ENCODE measurements around the gene DCTN2. TPM values are rescaled to one million over a fixed set of nuclear protein-coding genes. Genes with fewer than 3 reads are reported as not detected.
"Not testable (repeated sequence)": the region's sequence is repeated elsewhere in the genome, so short reads cannot be mapped to it uniquely, and the experiment has no call there.

The DCTN2 gene
- polyA plus RNA-seq, 4 donors, result 112 to 224 (median 145) TPM

DNA sequence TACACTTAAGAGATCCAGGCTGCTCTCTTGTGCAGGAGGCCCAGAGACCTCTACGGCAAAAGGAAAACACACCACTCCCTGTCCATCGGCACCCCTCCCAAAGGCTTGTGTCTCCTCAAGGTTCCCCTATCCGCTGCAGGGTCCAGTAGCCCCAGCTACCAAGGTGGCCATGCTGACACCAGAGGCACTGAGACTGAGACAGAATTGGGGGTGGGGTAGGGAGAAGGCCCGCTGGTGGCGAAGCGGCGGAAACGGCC is 27.3 kb downstream of the DCTN2 start:
- Histone ChIP-seq H3K4me1 (ENCODE audit: control insufficient read depth in 3 of 3, insufficient read depth in 2 of 3, low read depth in 1 of 3, low read length in 2 of 3) (peaks cover 2 to 38% (median 11%) of the 10 kb centered on the region in 3 donors), H3K27ac (ENCODE audit: low read depth in 1 of 3, low read length in 2 of 3) (peak overlapping the region; percentile 96 to 99 (median 96)), H3K4me3 (ENCODE audit: low read depth in 1 of 3, low read length in 3 of 3) (peak overlapping the region; percentile 78 to 99 (median 85)), H3K9me3 (ENCODE audit: control insufficient read depth in 2 of 2, insufficient read depth in 1 of 2, low read depth in 1 of 2, low read length in 1 of 2) (no peaks in the 10 kb centered on the region), H3K36me3 (ENCODE audit: control insufficient read depth in 3 of 3, insufficient read depth in 2 of 3, low read depth in 1 of 3, low read length in 3 of 3) (peaks cover 6 to 46% (median 25%) of the 10 kb centered on the region in 3 donors), H3K27me3 (ENCODE audit: control insufficient read depth in 3 of 3, insufficient read depth in 3 of 3, low read length in 3 of 3) (no peaks in the 10 kb centered on the region)
- FAIRE-seq, result no peak
- peak; percentile 38 to 66 for DNase-seq
- 0 to 1% (median 0%) methylated on average over 8 of the region's 8 CpGs for WGBS, 3 donors

DNA sequence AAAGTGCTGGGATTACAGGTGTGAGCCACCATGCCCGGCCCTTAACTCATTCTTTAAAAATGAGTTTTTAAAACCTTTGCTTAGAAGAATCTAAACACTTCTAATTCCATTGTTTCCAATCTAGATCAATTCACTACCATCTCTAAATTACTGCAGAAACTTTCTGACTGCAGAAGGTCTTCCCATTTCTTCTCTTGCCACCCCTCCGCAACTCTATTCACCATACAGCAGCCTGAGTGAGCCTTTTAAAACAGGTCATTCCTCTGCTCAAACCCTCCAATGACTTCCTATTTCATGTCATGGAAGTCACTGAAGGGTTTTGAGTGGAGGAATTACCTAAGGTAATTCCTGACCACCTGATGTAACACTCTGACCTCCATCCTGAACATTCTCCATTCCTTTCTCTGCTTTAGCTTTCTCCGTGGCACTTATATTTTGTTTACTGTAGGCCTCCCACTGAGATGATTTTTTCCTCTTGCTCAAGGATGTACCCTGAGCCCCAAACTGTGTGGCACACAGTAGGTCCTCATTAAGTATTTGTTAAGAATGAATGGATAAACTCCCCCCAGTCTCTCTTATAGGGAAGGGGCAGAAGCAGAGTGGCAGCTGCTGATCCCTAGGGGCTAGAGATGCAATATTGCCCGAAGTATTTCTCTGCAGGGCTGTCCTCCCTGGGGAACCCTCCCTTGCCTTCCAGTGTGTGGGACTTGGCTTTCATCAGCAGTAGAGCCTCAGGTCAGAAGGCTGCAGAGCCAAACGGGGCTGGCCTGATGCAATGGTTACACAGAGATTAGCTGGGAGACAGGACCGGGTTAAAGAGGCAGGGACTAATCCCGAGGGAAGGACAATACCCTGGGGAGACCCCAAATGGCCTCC is 27.8 kb downstream of the DCTN2 start:
- WGBS, 3 donors, result 23 to 27% (median 26%) methylated on average over 7 of the region's 7 CpGs

DNA sequence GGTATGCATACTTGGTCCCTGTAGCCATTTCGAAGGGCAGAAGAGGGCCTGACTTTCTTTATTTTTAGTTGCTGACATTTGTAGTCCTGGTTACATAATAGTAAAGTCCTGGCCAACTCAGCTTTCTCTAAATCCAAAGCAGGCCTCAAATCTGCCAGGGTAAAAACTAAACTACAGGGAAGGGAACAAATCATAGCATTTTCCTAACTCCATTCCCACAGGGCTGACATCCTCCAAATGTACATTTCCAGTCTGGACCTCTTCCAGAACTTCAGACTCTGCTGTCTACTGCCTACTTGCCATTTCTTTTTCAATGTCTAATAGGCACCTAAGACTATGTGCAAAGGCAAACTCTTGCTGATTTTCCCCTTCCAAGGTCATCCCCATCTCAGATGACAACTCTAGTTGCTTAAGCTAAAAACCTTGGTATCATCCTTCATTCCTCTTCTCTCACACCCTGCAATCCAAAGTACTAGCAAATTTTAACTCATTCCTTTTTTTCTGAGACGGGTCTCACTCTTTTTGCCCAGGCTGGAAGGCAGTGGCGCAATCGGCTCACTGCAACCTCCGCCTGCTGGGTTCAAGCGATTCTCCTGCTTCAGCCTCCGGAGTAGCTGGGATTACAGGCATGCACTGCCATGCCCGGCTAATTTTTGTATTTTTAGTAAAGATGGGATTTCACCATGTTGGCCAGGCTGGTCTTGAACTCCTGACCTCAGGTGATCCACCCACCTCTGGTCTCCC is 28.6 kb downstream of the DCTN2 start:
- Histone ChIP-seq H3K9me3 (ENCODE audit: control insufficient read depth in 2 of 2, insufficient read depth in 1 of 2, low read depth in 1 of 2, low read length in 1 of 2) (no peaks in the 10 kb centered on the region), H3K27ac (ENCODE audit: low read depth in 1 of 3, low read length in 2 of 3) (peak overlapping the region in 1 of 3 donors; percentile 99), H3K27me3 (ENCODE audit: control insufficient read depth in 3 of 3, insufficient read depth in 3 of 3, low read length in 3 of 3) (no peaks in the 10 kb centered on the region), H3K4me1 (ENCODE audit: control insufficient read depth in 3 of 3, insufficient read depth in 2 of 3, low read depth in 1 of 3, low read length in 2 of 3) (peaks cover 0 to 28% (median 3%) of the 10 kb centered on the region in 3 donors), H3K4me3 (ENCODE audit: low read depth in 1 of 3, low read length in 3 of 3) (peak overlapping the region in 2 of 3 donors; percentile 85 to 99), H3K36me3 (ENCODE audit: control insufficient read depth in 3 of 3, insufficient read depth in 2 of 3, low read depth in 1 of 3, low read length in 3 of 3) (peaks cover 7 to 50% (median 28%) of the 10 kb centered on the region in 3 donors)
- WGBS, 3 donors, result 79 to 87% (median 81%) methylated on average over 8 of the region's 8 CpGs
- DNase-seq (no peak), FAIRE-seq (no peak)

More for the DNA sequence above, 27.8 kb downstream of the DCTN2 start:
- no peaks in the 10 kb centered on the region for H3K9me3 ChIP-seq (ENCODE audit: control insufficient read depth in 2 of 2, insufficient read depth in 1 of 2, low read depth in 1 of 2, low read length in 1 of 2)
- peaks cover 1 to 33% (median 8%) of the 10 kb centered on the region in 3 donors for H3K4me1 ChIP-seq (ENCODE audit: control insufficient read depth in 3 of 3, insufficient read depth in 2 of 3, low read depth in 1 of 3, low read length in 2 of 3)
- peak overlapping the region; percentile 96 to 99 (median 96) for H3K27ac ChIP-seq (ENCODE audit: low read depth in 1 of 3, low read length in 2 of 3)
- H3K27me3 ChIP-seq (ENCODE audit: control insufficient read depth in 3 of 3, insufficient read depth in 3 of 3, low read length in 3 of 3), result no peaks in the 10 kb centered on the region
- peaks cover 6 to 47% (median 28%) of the 10 kb centered on the region in 3 donors for H3K36me3 ChIP-seq (ENCODE audit: control insufficient read depth in 3 of 3, insufficient read depth in 2 of 3, low read depth in 1 of 3, low read length in 3 of 3)
- peak overlapping the region; percentile 78 to 99 (median 85) for H3K4me3 ChIP-seq (ENCODE audit: low read depth in 1 of 3, low read length in 3 of 3)
- DNase-seq (peak in 1 of 2 donors; percentile 24), FAIRE-seq (no peak)

DNA sequence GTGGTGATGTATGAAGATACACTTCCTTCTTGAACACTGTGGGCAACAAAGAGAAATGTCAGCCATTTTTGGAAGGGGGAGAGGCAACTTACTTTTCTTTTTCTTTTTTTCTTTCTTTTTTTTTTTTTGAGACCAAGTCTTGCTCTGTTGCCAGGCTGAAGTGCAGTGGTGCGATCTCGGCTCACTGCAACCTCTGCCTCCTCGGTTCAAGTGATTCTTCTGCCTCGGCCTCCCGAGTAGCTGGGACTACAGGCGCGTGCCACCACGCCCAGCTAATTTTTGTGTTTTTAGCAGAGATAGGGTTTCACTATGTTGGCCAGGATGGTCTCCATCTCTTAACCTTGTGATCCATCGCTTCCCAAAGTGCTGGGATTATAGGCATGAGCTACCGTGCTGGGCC is 29.3 kb downstream of the DCTN2 start:
- not testable (repeated sequence) for FAIRE-seq; H3K4me3 ChIP-seq (ENCODE audit: low read depth in 1 of 3, low read length in 3 of 3)

DNA sequence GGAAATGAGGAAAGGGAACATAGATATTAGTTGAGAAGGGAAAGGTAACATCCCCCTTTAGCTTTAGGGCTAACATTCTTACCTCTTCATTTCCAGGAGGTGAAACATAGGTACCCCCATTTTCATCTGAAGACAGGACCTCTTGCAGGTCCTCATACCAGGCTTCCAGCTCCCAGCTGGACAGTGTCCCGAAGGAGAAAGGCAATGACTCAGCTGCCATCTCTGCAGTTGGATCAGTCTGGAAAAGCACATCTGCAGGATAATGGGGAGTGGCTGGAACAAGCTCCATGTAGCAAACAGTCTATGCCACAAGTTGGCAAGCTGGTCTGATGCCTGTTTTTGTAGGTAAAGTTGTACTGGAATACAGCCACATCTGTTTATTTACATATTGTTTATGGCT is 29.8 kb downstream of the DCTN2 start:
- no peak for FAIRE-seq
- H3K4me3 ChIP-seq (ENCODE audit: low read depth in 1 of 3, low read length in 3 of 3), result no peak overlapping the region
- H3K9me3 ChIP-seq (ENCODE audit: control insufficient read depth in 2 of 2, insufficient read depth in 1 of 2, low read depth in 1 of 2, low read length in 1 of 2), result no peaks in the 10 kb centered on the region
- H3K27me3 ChIP-seq (ENCODE audit: control insufficient read depth in 3 of 3, insufficient read depth in 3 of 3, low read length in 3 of 3), result no peaks in the 10 kb centered on the region
- 56 to 77% (median 70%) methylated on average over 1 of the region's 1 CpG for WGBS, 3 donors
- H3K4me1 ChIP-seq (ENCODE audit: control insufficient read depth in 3 of 3, insufficient read depth in 2 of 3, low read depth in 1 of 3, low read length in 2 of 3), result peaks cover 0 to 27% (median 3%) of the 10 kb centered on the region in 3 donors
- no peak overlapping the region for H3K27ac ChIP-seq (ENCODE audit: low read depth in 1 of 3, low read length in 2 of 3)
- H3K36me3 ChIP-seq (ENCODE audit: control insufficient read depth in 3 of 3, insufficient read depth in 2 of 3, low read depth in 1 of 3, low read length in 3 of 3), result peaks cover 13 to 56% (median 30%) of the 10 kb centered on the region in 3 donors
- DNase-seq, result no peak

More for the DNA sequence above, 29.3 kb downstream of the DCTN2 start:
- H3K27me3 ChIP-seq (ENCODE audit: control insufficient read depth in 3 of 3, insufficient read depth in 3 of 3, low read length in 3 of 3); H3K27ac ChIP-seq (ENCODE audit: low read depth in 1 of 3, low read length in 2 of 3); H3K9me3 ChIP-seq (ENCODE audit: control insufficient read depth in 2 of 2, insufficient read depth in 1 of 2, low read depth in 1 of 2, low read length in 1 of 2); DNase-seq: not testable (repeated sequence)
- Histone ChIP-seq H3K4me1 (ENCODE audit: control insufficient read depth in 3 of 3, insufficient read depth in 2 of 3, low read depth in 1 of 3, low read length in 2 of 3) (peaks cover 0 to 28% (median 3%) of the 10 kb centered on the region in 3 donors), H3K36me3 (ENCODE audit: control insufficient read depth in 3 of 3, insufficient read depth in 2 of 3, low read depth in 1 of 3, low read length in 3 of 3) (peaks cover 12 to 54% (median 28%) of the 10 kb centered on the region in 3 donors)
- 88 to 91% (median 90%) methylated on average over 10 of the region's 10 CpGs for WGBS, 3 donors

DNA sequence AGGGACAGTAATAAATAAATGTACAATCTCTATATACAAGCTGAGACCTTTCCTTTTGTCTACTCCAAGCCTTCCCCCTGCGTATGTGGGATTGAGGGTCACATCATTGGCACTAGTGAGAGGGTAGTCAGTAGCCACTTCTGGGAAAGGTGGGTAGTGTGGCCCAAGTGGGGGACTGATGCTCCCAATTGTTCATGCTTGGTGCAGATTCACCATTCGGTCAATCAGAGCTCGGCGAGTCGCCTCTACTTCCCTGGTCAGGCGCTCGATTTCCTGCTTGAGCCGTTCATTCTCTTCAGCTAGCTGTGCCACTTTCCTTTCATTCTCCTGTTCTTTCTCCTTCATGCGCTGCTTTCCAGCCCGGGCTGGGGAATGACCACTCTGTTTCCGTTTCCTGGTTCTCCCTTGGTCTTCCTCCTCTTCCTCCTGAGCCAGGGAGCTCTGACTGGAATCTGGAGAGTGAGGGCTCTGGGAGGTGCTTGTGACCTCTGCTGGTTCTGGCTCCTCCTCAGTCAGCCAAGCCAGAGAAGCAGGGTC is 30.3 kb downstream of the DCTN2 start:
- WGBS, 3 donors, result 88 to 91% (median 90%) methylated on average over 11 of the region's 11 CpGs
- Histone ChIP-seq H3K4me3 (ENCODE audit: low read depth in 1 of 3, low read length in 3 of 3) (no peak overlapping the region), H3K27me3 (ENCODE audit: control insufficient read depth in 3 of 3, insufficient read depth in 3 of 3, low read length in 3 of 3) (no peaks in the 10 kb centered on the region), H3K36me3 (ENCODE audit: control insufficient read depth in 3 of 3, insufficient read depth in 2 of 3, low read depth in 1 of 3, low read length in 3 of 3) (peaks cover 13 to 61% (median 33%) of the 10 kb centered on the region in 3 donors), H3K27ac (ENCODE audit: low read depth in 1 of 3, low read length in 2 of 3) (no peak overlapping the region), H3K4me1 (ENCODE audit: control insufficient read depth in 3 of 3, insufficient read depth in 2 of 3, low read depth in 1 of 3, low read length in 2 of 3) (peaks cover 0 to 22% (median 3%) of the 10 kb centered on the region in 3 donors), H3K9me3 (ENCODE audit: control insufficient read depth in 2 of 2, insufficient read depth in 1 of 2, low read depth in 1 of 2, low read length in 1 of 2) (no peaks in the 10 kb centered on the region)
- DNase-seq (no peak), FAIRE-seq (no peak)

DNA sequence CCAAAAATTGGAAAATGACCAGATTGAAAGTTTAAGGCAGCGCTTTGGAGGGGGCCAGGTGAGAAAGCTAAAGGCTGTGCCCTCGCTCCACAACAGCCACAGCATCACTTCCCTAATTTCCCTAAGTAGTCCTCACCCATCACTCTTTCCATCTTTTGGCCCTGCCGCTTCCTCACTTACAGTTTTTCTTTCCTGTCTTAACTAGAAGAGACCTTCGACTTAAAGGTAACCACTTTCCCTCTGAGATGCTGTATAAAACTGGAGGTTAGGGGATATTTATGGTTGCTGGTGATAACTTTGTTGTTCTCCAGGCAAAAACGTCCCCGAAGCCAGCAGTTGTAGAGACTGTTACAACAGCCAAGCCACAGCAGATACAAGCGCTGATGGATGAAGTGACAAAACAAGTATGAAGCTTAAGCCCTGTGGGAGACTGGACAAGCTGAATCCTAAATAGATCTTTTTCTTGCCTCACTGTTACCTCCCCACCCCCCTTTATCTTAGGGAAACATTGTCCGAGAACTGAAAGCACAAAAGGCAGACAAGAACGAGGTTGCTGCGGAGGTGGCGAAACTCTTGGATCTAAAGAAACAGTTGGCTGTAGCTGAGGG is 31.0 kb downstream of the DCTN2 start:
- peaks cover 13 to 67% (median 33%) of the 10 kb centered on the region in 3 donors for H3K36me3 ChIP-seq (ENCODE audit: control insufficient read depth in 3 of 3, insufficient read depth in 2 of 3, low read depth in 1 of 3, low read length in 3 of 3)
- no peaks in the 10 kb centered on the region for H3K9me3 ChIP-seq (ENCODE audit: control insufficient read depth in 2 of 2, insufficient read depth in 1 of 2, low read depth in 1 of 2, low read length in 1 of 2)
- FAIRE-seq (no peak), DNase-seq (no peak)
- H3K4me3 ChIP-seq (ENCODE audit: low read depth in 1 of 3, low read length in 3 of 3), result no peak overlapping the region
- WGBS, 3 donors, result 83 to 86% (median 84%) methylated on average over 11 of the region's 11 CpGs
- H3K27me3 ChIP-seq (ENCODE audit: control insufficient read depth in 3 of 3, insufficient read depth in 3 of 3, low read length in 3 of 3), result no peaks in the 10 kb centered on the region
- peaks cover 0 to 16% (median 0%) of the 10 kb centered on the region in 3 donors for H3K4me1 ChIP-seq (ENCODE audit: control insufficient read depth in 3 of 3, insufficient read depth in 2 of 3, low read depth in 1 of 3, low read length in 2 of 3)
- H3K27ac ChIP-seq (ENCODE audit: low read depth in 1 of 3, low read length in 2 of 3), result no peak overlapping the region

DNA sequence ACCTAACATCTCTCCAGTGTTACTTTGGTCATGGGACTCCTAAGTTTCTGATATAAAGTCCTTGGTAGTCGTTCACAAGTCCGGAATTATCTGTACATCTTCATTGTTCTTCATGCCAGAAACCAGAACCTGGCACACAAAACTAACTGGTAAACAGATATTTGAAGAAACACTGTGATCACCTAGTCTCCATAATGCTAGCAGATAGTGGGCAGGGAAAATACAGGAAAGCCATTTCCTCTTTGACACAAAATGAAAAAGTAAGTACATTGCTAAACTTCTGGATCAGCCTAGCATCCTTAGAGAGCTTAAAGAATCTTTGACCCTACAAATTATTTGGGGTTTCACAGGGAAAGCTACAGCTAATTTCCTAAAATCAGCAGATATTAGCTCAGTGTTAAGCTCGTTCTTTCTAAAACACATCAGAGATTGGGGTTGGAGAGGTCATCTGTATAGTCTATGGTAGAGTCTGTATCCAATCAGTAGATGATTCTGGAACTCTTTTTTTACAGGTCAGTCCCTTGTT is 31.5 kb downstream of the DCTN2 start:
- peaks cover 0 to 13% (median 0%) of the 10 kb centered on the region in 3 donors for H3K4me1 ChIP-seq (ENCODE audit: control insufficient read depth in 3 of 3, insufficient read depth in 2 of 3, low read depth in 1 of 3, low read length in 2 of 3)
- no peak overlapping the region for H3K4me3 ChIP-seq (ENCODE audit: low read depth in 1 of 3, low read length in 3 of 3)
- 51 to 73% (median 56%) methylated on average over 3 of the region's 3 CpGs for WGBS, 3 donors
- H3K36me3 ChIP-seq (ENCODE audit: control insufficient read depth in 3 of 3, insufficient read depth in 2 of 3, low read depth in 1 of 3, low read length in 3 of 3), result peaks cover 13 to 73% (median 33%) of the 10 kb centered on the region in 3 donors
- no peak overlapping the region for H3K27ac ChIP-seq (ENCODE audit: low read depth in 1 of 3, low read length in 2 of 3)
- H3K9me3 ChIP-seq (ENCODE audit: control insufficient read depth in 2 of 2, insufficient read depth in 1 of 2, low read depth in 1 of 2, low read length in 1 of 2), result no peaks in the 10 kb centered on the region
- H3K27me3 ChIP-seq (ENCODE audit: control insufficient read depth in 3 of 3, insufficient read depth in 3 of 3, low read length in 3 of 3), result no peaks in the 10 kb centered on the region
- no peak for DNase-seq
- no peak for FAIRE-seq

Measured in small intestine (tissue), 7 donors.